Skeletal muscle satellite cell (primary cell): ENCODE measurements around the gene PAX5.
"Not testable (repeated sequence)": the region's sequence is repeated elsewhere in the genome, so short reads cannot be mapped to it uniquely, and the experiment has no call there.

Source experiments
- H3K27me3 ChIP-seq: 2 replicates; pipeline ENCODE4 v1.7.0; 2013; ENCODE audit warnings: low read length; ENCODE audit not compliant: control insufficient read depth, insufficient read depth
- H3K36me3 ChIP-seq: 2 replicates; pipeline ENCODE4 v1.7.0; 2013; ENCODE audit warnings: mild to moderate bottlenecking, control low read depth, low read length; ENCODE audit not compliant: insufficient read depth
- H3K4me1 ChIP-seq: 2 replicates; pipeline ENCODE4 v1.7.0; 2013; ENCODE audit warnings: low read length; ENCODE audit not compliant: control insufficient read depth, insufficient read depth
- H3K4me2 ChIP-seq: 2 replicates; pipeline ENCODE4 v1.7.0; 2013; ENCODE audit warnings: mild to moderate bottlenecking, low read length
- H3K4me3 ChIP-seq: 2 replicates; pipeline ENCODE4 v1.7.0; 2013; ENCODE audit warnings: low read length
- H3K9ac ChIP-seq: 2 replicates; pipeline ENCODE4 v1.7.0; 2013; ENCODE audit warnings: mild to moderate bottlenecking, low read depth, low read length, moderate library complexity
- H3K9me3 ChIP-seq: replicated peaks from 2 replicates; pipeline ENCODE4 v1.7.0; 2013; ENCODE audit warnings: mild to moderate bottlenecking, control low read depth, low read length

Gene PAX5

GRCh38 chr9:37056046-37056920 lies 22.2 kb upstream of the PAX5 start:
- Histone ChIP-seq H3K36me3 (no peaks in the 10 kb centered on the region), H3K4me1 (no peaks in the 10 kb centered on the region), H3K27me3 (peaks cover 73% of the 10 kb centered on the region), H3K4me2 (no peak overlapping the region), H3K9ac (no peak overlapping the region), H3K9me3 (no peaks in the 10 kb centered on the region), H3K4me3 (no peak overlapping the region)

- H3K4me3 ChIP-seq, H3K9me3 ChIP-seq, H3K4me1 ChIP-seq, H3K36me3 ChIP-seq, H3K9ac ChIP-seq, H3K4me2 ChIP-seq: not testable (repeated sequence)
- H3K27me3 ChIP-seq: peaks cover 84% of the 10 kb centered on the region
Observed at GRCh38 chr9:37054363-37054720, 20.3 kb upstream of the PAX5 start.

GRCh38 chr9:37053684-37054362 lies 19.8 kb upstream of the PAX5 start:
- Histone ChIP-seq H3K27me3 (peaks cover 84% of the 10 kb centered on the region), H3K4me2 (no peak overlapping the region), H3K4me3 (no peak overlapping the region), H3K9ac (no peak overlapping the region), H3K4me1 (no peaks in the 10 kb centered on the region), H3K36me3 (no peaks in the 10 kb centered on the region), H3K9me3 (no peaks in the 10 kb centered on the region)

- H3K27me3 ChIP-seq: peaks cover 78% of the 10 kb centered on the region
- H3K4me2 ChIP-seq: no peak overlapping the region
- H3K9me3 ChIP-seq: no peaks in the 10 kb centered on the region
- no peak overlapping the region for H3K4me3 ChIP-seq
- no peaks in the 10 kb centered on the region for H3K4me1 ChIP-seq
- no peaks in the 10 kb centered on the region for H3K36me3 ChIP-seq
- H3K9ac ChIP-seq: no peak overlapping the region
Observed at GRCh38 chr9:37046683-37047082, 12.6 kb upstream of the PAX5 start.

- no peaks in the 10 kb centered on the region for H3K36me3 ChIP-seq
- H3K4me1 ChIP-seq: peaks cover 5% of the 10 kb centered on the region
- no peak overlapping the region for H3K4me3 ChIP-seq
- H3K9me3 ChIP-seq: no peaks in the 10 kb centered on the region
- H3K4me2 ChIP-seq: no peak overlapping the region
- H3K27me3 ChIP-seq: peaks cover 91% of the 10 kb centered on the region
- no peak overlapping the region for H3K9ac ChIP-seq
Observed at GRCh38 chr9:37042421-37042820, 8.4 kb upstream of the PAX5 start.

- Histone ChIP-seq H3K4me1 (peaks cover 16% of the 10 kb centered on the region), H3K9ac (no peak overlapping the region), H3K27me3 (peaks cover 93% of the 10 kb centered on the region), H3K36me3 (no peaks in the 10 kb centered on the region), H3K4me2 (no peak overlapping the region), H3K4me3 (no peak overlapping the region), H3K9me3 (no peaks in the 10 kb centered on the region)
Observed at GRCh38 chr9:37040508-37041127, 6.5 kb upstream of the PAX5 start.

- Histone ChIP-seq H3K4me3 (no peak overlapping the region), H3K27me3 (peaks cover 96% of the 10 kb centered on the region), H3K4me2 (no peak overlapping the region)
Observed at GRCh38 chr9:37038943-37039464, 4.9 kb upstream of the PAX5 start.

GRCh38 chr9:37038302-37038942 lies 4.4 kb upstream of the PAX5 start:
- Histone ChIP-seq H3K4me3 (no peak overlapping the region), H3K9ac (no peak overlapping the region), H3K27me3 (peaks cover 96% of the 10 kb centered on the region), H3K36me3 (no peaks in the 10 kb centered on the region), H3K4me2 (no peak overlapping the region), H3K9me3 (no peaks in the 10 kb centered on the region), H3K4me1 (peaks cover 19% of the 10 kb centered on the region)

More at GRCh38 chr9:37038943-37039464, 4.9 kb upstream of the PAX5 start:
- H3K9me3 ChIP-seq: no peaks in the 10 kb centered on the region
- H3K36me3 ChIP-seq: no peaks in the 10 kb centered on the region
- peaks cover 19% of the 10 kb centered on the region for H3K4me1 ChIP-seq
- H3K9ac ChIP-seq: no peak overlapping the region

GRCh38 chr9:37037503-37038301 lies 3.6 kb upstream of the PAX5 start:
- peaks cover 97% of the 10 kb centered on the region for H3K27me3 ChIP-seq
- peaks cover 19% of the 10 kb centered on the region for H3K4me1 ChIP-seq
- H3K9me3 ChIP-seq: no peaks in the 10 kb centered on the region
- H3K9ac ChIP-seq: no peak overlapping the region
- H3K4me2 ChIP-seq: peak overlapping the region; percentile 93
- no peaks in the 10 kb centered on the region for H3K36me3 ChIP-seq
- H3K4me3 ChIP-seq: peak overlapping the region; percentile 69

- no peaks in the 10 kb centered on the region for H3K36me3 ChIP-seq
- H3K27me3 ChIP-seq: peaks cover 100% of the 10 kb centered on the region
- peak overlapping the region; percentile 69 for H3K4me3 ChIP-seq
- peaks cover 19% of the 10 kb centered on the region for H3K4me1 ChIP-seq
- no peaks in the 10 kb centered on the region for H3K9me3 ChIP-seq
- peak overlapping the region; percentile 93 for H3K4me2 ChIP-seq
- no peak overlapping the region for H3K9ac ChIP-seq
Observed at GRCh38 chr9:37036776-37037502, 2.9 kb upstream of the PAX5 start.
